SK-N-SH (cell line): ENCODE data around the gene CCDC30. TPM values are rescaled to one million over a fixed set of nuclear protein-coding genes. Genes with fewer than 3 reads are reported as not detected.

Source experiments
- CTCF ChIA-PET: fragments of 300-600, 350-600 bp; formaldehyde crosslinking; extraction: SDS; loops from one replicate; lab custom pipeline; 2021; lab: Yijun Ruan, JAX
- POLR2A ChIA-PET: fragments of 350-600 bp; sonication (Branson Sonifier 250); formaldehyde crosslinking; extraction: SDS; loops from one replicate; lab custom pipeline; 2020; ENCODE audit warnings: antibody characterized with exemption, inconsistent platforms; lab: Yijun Ruan, JAX
- DNase-seq: peaks from one replicate; pipeline ENCODE4 v3.0.0; 2012
- H2AFZ ChIP-seq: fragments of 200-600 bp; sonication (generic); 2 replicates; pipeline ENCODE4 v1.8.1; 2016; ENCODE audit warnings: antibody characterized with exemption, mild to moderate bottlenecking, low read depth
- H3F3A ChIP-seq: fragments of 200-600 bp; sonication (generic); replicated peaks from 2 replicates; pipeline ENCODE3; 2016; ENCODE audit warnings: antibody characterized with exemption, mild to moderate bottlenecking; ENCODE audit not compliant: insufficient read depth
- H3K27ac ChIP-seq, 2 experiments: fragments of 200-500 bp in 1 of 2; fragments of 200-600 bp in 1 of 2; sonication (Bioruptor generic) in 1 of 2; sonication (generic), shearing (Covaris generic) in 1 of 2; 2 replicates each; pipeline versions ENCODE4 v1.5.1 to v1.6.1; 2014 to 2016; ENCODE audit warnings: low read depth in 2 of 2, inconsistent platforms in 1 of 2, low read length in 1 of 2, mild to moderate bottlenecking in 1 of 2, mixed read lengths in 1 of 2
- H3K27me3 ChIP-seq: fragments of 200-600 bp; sonication (generic), shearing (Covaris generic); 2 replicates; pipeline ENCODE4 v1.6.1; 2016; ENCODE audit warnings: mixed run types; ENCODE audit not compliant: insufficient read depth
- H3K36me3 ChIP-seq, 2 experiments: fragments of 200-500 bp in 1 of 2; fragments of 200-600 bp in 1 of 2; sonication (Bioruptor generic) in 1 of 2; sonication (generic) in 1 of 2; replicated peaks in 1 of 2; 2 replicates each; pipeline versions ENCODE3 to v1.5.1; 2014 to 2016; ENCODE audit warnings: low read length in 1 of 2, mild to moderate bottlenecking in 1 of 2; ENCODE audit not compliant: insufficient read depth in 2 of 2, control insufficient read depth in 1 of 2
- H3K4me1 ChIP-seq, 2 experiments: fragments of 200-500 bp in 1 of 2; fragments of 200-600 bp in 1 of 2; sonication (Bioruptor generic) in 1 of 2; sonication (generic), shearing (Covaris generic) in 1 of 2; 2 replicates each; pipeline versions ENCODE4 v1.5.1 to v1.6.1; 2014 to 2016; ENCODE audit warnings: low read depth in 1 of 2, low read length in 1 of 2, mixed run types in 1 of 2; ENCODE audit not compliant: insufficient read depth in 2 of 2, control insufficient read depth in 1 of 2
- H3K4me2 ChIP-seq: fragments of 200-600 bp; sonication (generic), shearing (Covaris generic); 2 replicates; pipeline ENCODE4 v1.6.1; 2017; ENCODE audit warnings: mixed run types
- H3K4me3 ChIP-seq, 2 experiments: fragments of 200-500 bp in 1 of 2; fragments of 200-600 bp in 1 of 2; sonication (Bioruptor generic) in 1 of 2; sonication (generic), shearing (Covaris generic) in 1 of 2; 2 replicates each; pipeline versions ENCODE4 v1.5.1 to v1.8.1; 2014 to 2016; ENCODE audit warnings: low read depth in 2 of 2, inconsistent platforms in 1 of 2, low read length in 1 of 2, mild to moderate bottlenecking in 1 of 2, mixed read lengths in 1 of 2, moderate library complexity in 1 of 2
- H3K79me2 ChIP-seq: fragments of 200-600 bp; sonication (generic); 2 replicates; pipeline ENCODE4 v1.8.1; 2017; ENCODE audit warnings: mild to moderate bottlenecking; ENCODE audit not compliant: insufficient read depth
- H3K9ac ChIP-seq: fragments of 200-600 bp; sonication (generic); 2 replicates; pipeline ENCODE4 v1.6.1; 2017; ENCODE audit warnings: mixed run types
- H3K9me2 ChIP-seq: fragments of 200-600 bp; sonication (generic); 2 replicates; pipeline ENCODE4 v1.6.1; 2017; ENCODE audit warnings: mixed run types
- H3K9me3 ChIP-seq: fragments of 200-600 bp; sonication (generic); 2 replicates; pipeline ENCODE4 v1.6.1; 2017; ENCODE audit warnings: mixed run types, mild to moderate bottlenecking, moderate library complexity
- H4K20me1 ChIP-seq: fragments of 200-600 bp; sonication (generic); 2 replicates; pipeline ENCODE4 v1.6.1; 2017; ENCODE audit warnings: mild to moderate bottlenecking, mixed run types; ENCODE audit not compliant: insufficient read depth
- CHD2 ChIP-seq: fragments of 150-350 bp; IDR thresholded peaks from 2 replicates; pipeline ENCODE4 v1.6.1; 2018; ENCODE audit warnings: low read length; ENCODE audit not compliant: partially characterized antibody
- EP300 ChIP-seq, 2 experiments: IDR thresholded peaks; 2 replicates each; pipeline versions ENCODE4 v1.4.0 to v1.6.1; 2012; ENCODE audit warnings: borderline replicate concordance in 1 of 2, low read depth in 1 of 2, low read length in 1 of 2
- EZH2phosphoT487 ChIP-seq: fragments of 200-600 bp; sonication (generic); IDR thresholded peaks from 2 replicates; pipeline ENCODE4 v1.6.1; 2017; ENCODE audit warnings: low read depth, mixed run types, mild to moderate bottlenecking, antibody characterized with exemption, moderate library complexity, borderline replicate concordance
- FOSL2 ChIP-seq: IDR thresholded peaks from 2 replicates; pipeline ENCODE4 v1.4.0; 2012; ENCODE audit warnings: low read depth, mild to moderate bottlenecking, moderate library complexity, borderline replicate concordance
- GABPA ChIP-seq: IDR thresholded peaks from 2 replicates; pipeline ENCODE4 v1.4.0; 2012; ENCODE audit warnings: low read depth, mild to moderate bottlenecking
- GATA2 ChIP-seq: sonication (generic); formaldehyde crosslinking; IDR thresholded peaks from 2 replicates; pipeline ENCODE4 v1.5.0; 2020; ENCODE audit warnings: mild to moderate bottlenecking, missing genetic modification reagents
- JUND ChIP-seq: IDR thresholded peaks from 2 replicates; pipeline ENCODE4 v1.4.0; 2012
- MAX ChIP-seq: IDR thresholded peaks from 2 replicates; pipeline ENCODE4 v1.4.0; 2012; ENCODE audit warnings: low read depth
- MXI1 ChIP-seq: IDR thresholded peaks from 2 replicates; pipeline ENCODE4 v1.6.1; 2012; ENCODE audit warnings: mild to moderate bottlenecking, low read depth, low read length, improper control_type of control experiment
- NFIC ChIP-seq: IDR thresholded peaks from 2 replicates; pipeline ENCODE4 v1.4.0; 2012; ENCODE audit warnings: borderline replicate concordance
- PBX3 ChIP-seq: IDR thresholded peaks from 2 replicates; pipeline ENCODE4; 2012
- RAD21 ChIP-seq: IDR thresholded peaks from 2 replicates; pipeline ENCODE4 v1.6.1; 2012; ENCODE audit warnings: mild to moderate bottlenecking, low read length
- RCOR1 ChIP-seq: fragments of 150-350 bp; IDR thresholded peaks from 2 replicates; pipeline ENCODE4 v1.6.1; 2017; ENCODE audit warnings: antibody characterized with exemption, low read length
- REST ChIP-seq: IDR thresholded peaks from 2 replicates; pipeline ENCODE4 v1.6.1; 2012; ENCODE audit warnings: mild to moderate bottlenecking, low read depth, low read length, moderate library complexity
- RFX5 ChIP-seq: IDR thresholded peaks from 2 replicates; pipeline ENCODE4 v1.6.1; 2012; ENCODE audit warnings: mild to moderate bottlenecking, improper control_type of control experiment, low read length
- RXRA ChIP-seq: IDR thresholded peaks from 2 replicates; pipeline ENCODE4 v1.4.0; 2012; ENCODE audit warnings: low read depth, mild to moderate bottlenecking, borderline replicate concordance
- SMC3 ChIP-seq: IDR thresholded peaks from 2 replicates; pipeline ENCODE4 v1.6.1; 2012; ENCODE audit warnings: low read depth, low read length, improper control_type of control experiment
- TCF12 ChIP-seq: IDR thresholded peaks from 2 replicates; pipeline ENCODE4 v1.4.0; 2012
- USF2 ChIP-seq: fragments of 150-350 bp; IDR thresholded peaks from 2 replicates; pipeline ENCODE4 v1.6.1; 2017; ENCODE audit warnings: antibody characterized with exemption, low read length, low read depth, borderline replicate concordance
- ZBTB33 ChIP-seq: IDR thresholded peaks from 2 replicates; pipeline ENCODE4 v1.4.0; 2012; ENCODE audit warnings: low read depth, borderline replicate concordance
- WGBS: methylation state at CpG from one replicate; pipeline ENCODE4 v1.1.6; 2017; ENCODE audit warnings: low lambda C conversion rate; 5-methylcytosine and 5-hydroxymethylcytosine counted together
- polyA plus RNA-seq, 3 experiments: library from polyadenylated mRNA; depleted of rRNA; stranded (reverse); fragments of >200 nt; gene quantifications; 2 replicates each; pipeline ENCODE4 v1.2.3, GENCODE V29; 2012

The CCDC30 gene
- polyA plus RNA-seq, 1 of the 3 experiments (the other 2 are of a cell fraction) = 0.94 TPM

GRCh38 chr1:42529724-42530181, 66.7 kb downstream of the CCDC30 start:
- H3K9ac ChIP-seq = no peak overlapping the region
- H3K9me2 ChIP-seq = no peaks in the 10 kb centered on the region
- no peak for DNase-seq
- POLR2A ChIA-PET = no interaction called here
- TF ChIP-seq TCF12 = peak; percentile 32; the same call in 1 of the 2 replicates
- TF ChIP-seq RCOR1 = no peak
- peak; percentile 53; the same call in 1 of the 2 replicates for TF ChIP-seq FOSL2
- no peaks in the 10 kb centered on the region for H3K4me1 ChIP-seq
- no peaks in the 10 kb centered on the region for H3K9me3 ChIP-seq
- no peaks in the 10 kb centered on the region for H3K36me3 ChIP-seq
- no peak overlapping the region for H3K27ac ChIP-seq
- no peaks in the 10 kb centered on the region for H3F3A ChIP-seq
- no peaks in the 10 kb centered on the region for H3K79me2 ChIP-seq
- H3K27me3 ChIP-seq = no peaks in the 10 kb centered on the region
- 83% methylated on average over 3 of the region's 3 CpGs for WGBS
- H3K4me3 ChIP-seq = no peak overlapping the region
- CTCF ChIA-PET = no interaction called here
- no peaks in the 10 kb centered on the region for H4K20me1 ChIP-seq
- H2AFZ ChIP-seq = no peak overlapping the region
- no peak overlapping the region for H3K4me2 ChIP-seq

GRCh38 chr1:42531043-42531442, 68.0 kb downstream of the CCDC30 start:
- Histone ChIP-seq H3K27me3 (no peaks in the 10 kb centered on the region), H3K4me2 (no peak overlapping the region), H4K20me1 (no peaks in the 10 kb centered on the region), H3K4me3 (no peak overlapping the region), H2AFZ (no peak overlapping the region), H3K4me1 (no peaks in the 10 kb centered on the region), H3K79me2 (no peaks in the 10 kb centered on the region), H3F3A (no peaks in the 10 kb centered on the region), H3K9me3 (no peaks in the 10 kb centered on the region)
- CTCF ChIA-PET = no interaction called here
- TF ChIP-seq SMC3 (no peak), PBX3 (no peak), MAX (no peak), RAD21 (no peak), GATA2 (CRISPR knock-in tag) (no peak), EP300 (IDR thresholded peaks at IDR 0.05; ENCODE audit: borderline replicate concordance in 1 of 2, low read depth in 1 of 2, low read length in 1 of 2) (no peak), TCF12 (no peak), REST (no peak), GABPA (no peak), ZBTB33 (no peak), NFIC (no peak), EZH2phosphoT487 (no peak), MXI1 (no peak), FOSL2 (no peak), JUND (no peak), USF2 (no peak), RFX5 (no peak), CHD2 (no peak), RXRA (no peak)
- TF ChIP-seq, all 33 proteins: peak for 0
- Histone ChIP-seq H3K27ac (no peak overlapping the region), H3K9me2 (no peaks in the 10 kb centered on the region), H3K36me3 (no peaks in the 10 kb centered on the region), H3K9ac (no peak overlapping the region)
- WGBS = 46% methylated on average over 2 of the region's 2 CpGs
- POLR2A ChIA-PET = no interaction called here
- DNase-seq = no peak
